ENCODE data around the gene MED20. TPM values are rescaled to one million over a fixed set of nuclear protein-coding genes. Genes with fewer than 3 reads are reported as not detected.

MED20 gene
- total and polyA plus RNA-seq, 11 donors, result 9.3 to 25.5 (median 16.9) TPM

- 93 to 97% (median 95%) methylated on average over 1 of the region's 1 CpG for WGBS, 4 donors
- H3K9me3 ChIP-seq, result no peaks in the 10 kb centered on the region
- DNase-seq, result no peak
- no peak for TF ChIP-seq CTCF (IDR thresholded peaks at IDR 0.05)
- no peak for TF ChIP-seq POLR2A (IDR thresholded peaks at IDR 0.05)
- H3K4me3 ChIP-seq, result no peak overlapping the region
- H3K4me1 ChIP-seq, result no peaks in the 10 kb centered on the region
- no peaks in the 10 kb centered on the region for H3K27me3 ChIP-seq
- no peak overlapping the region for H3K27ac ChIP-seq
- ATAC-seq, result no peak
- H3K36me3 ChIP-seq, result no peaks in the 10 kb centered on the region
- intact Hi-C loops (cut with DNase I), result loop anchor here in 1 of 10 donors (2.0 kb wide), 1 partner anchor 21 kb away; no protein-coding TSS in a partner anchor
These were observed 35.0 kb downstream of the MED20 start for GRCh38 chr6:41885930-41886329.

- no peak overlapping the region for H3K27ac ChIP-seq
- H3K4me3 ChIP-seq, result no peak overlapping the region
- DNase-seq (no peak), ATAC-seq (no peak)
- 85 to 92% (median 90%) methylated on average over 5 of the region's 5 CpGs for WGBS, 4 donors
- no peaks in the 10 kb centered on the region for H3K36me3 ChIP-seq
- TF ChIP-seq CTCF (IDR thresholded peaks at IDR 0.05), result no peak
- TF ChIP-seq POLR2A (IDR thresholded peaks at IDR 0.05), result no peak
- no peaks in the 10 kb centered on the region for H3K4me1 ChIP-seq
- intact Hi-C loops (cut with DNase I), result no loop called here
- no peaks in the 10 kb centered on the region for H3K27me3 ChIP-seq
- no peaks in the 10 kb centered on the region for H3K9me3 ChIP-seq
These were observed 36.0 kb downstream of the MED20 start for GRCh38 chr6:41884957-41885356.

GRCh38 chr6:41881506-41881905, 39.4 kb downstream of the MED20 start:
- Histone ChIP-seq H3K27me3 (no peaks in the 10 kb centered on the region), H3K9me3 (no peaks in the 10 kb centered on the region), H3K36me3 (no peaks in the 10 kb centered on the region), H3K4me3 (no peak overlapping the region), H3K4me1 (no peaks in the 10 kb centered on the region), H3K27ac (no peak overlapping the region)
- 92 to 99% (median 94%) methylated on average over 1 of the region's 1 CpG for WGBS, 4 donors
- DNase-seq, result no peak
- TF ChIP-seq CTCF (IDR thresholded peaks at IDR 0.05) (no peak), POLR2A (IDR thresholded peaks at IDR 0.05) (no peak)
- no peak for ATAC-seq
- intact Hi-C loops (cut with DNase I), result no loop called here

GRCh38 chr6:41878961-41879405, 42.0 kb downstream of the MED20 start:
- DNase-seq, result no peak
- no peaks in the 10 kb centered on the region for H3K36me3 ChIP-seq
- no peak for ATAC-seq
- no peaks in the 10 kb centered on the region for H3K4me1 ChIP-seq
- TF ChIP-seq POLR2A (IDR thresholded peaks at IDR 0.05), result no peak
- TF ChIP-seq CTCF (IDR thresholded peaks at IDR 0.05), result no peak
- 90 to 93% (median 91%) methylated on average over 5 of the region's 5 CpGs for WGBS, 4 donors
- intact Hi-C loops (cut with DNase I), result no loop called here
- H3K27ac ChIP-seq, result no peak overlapping the region
- H3K4me3 ChIP-seq, result no peak overlapping the region
- no peaks in the 10 kb centered on the region for H3K9me3 ChIP-seq
- no peaks in the 10 kb centered on the region for H3K27me3 ChIP-seq

Data from heart left ventricle (tissue), 16 donors.